Fibroblast of lung (primary cell): ENCODE data around the gene TGFB3.

ENCODE experiments used
- EZH2 ChIP-seq: IDR thresholded peaks from 2 replicates; pipeline ENCODE4 v1.5.1; 2012; ENCODE audit warnings: low read length, control low read depth, mild to moderate bottlenecking; ENCODE audit errors: missing control alignments
- TF ChIP-seq, protein P1 (sequence below), 2 donors: IDR thresholded peaks in 1 of 2; conservative IDR thresholded peaks in 1 of 2; 1 replicate in 1 of 2; 2 replicates in 1 of 2; pipeline ENCODE4 v1.5.1; 2011 to 2012; ENCODE audit warnings: low read length in 2 of 2, control low read depth in 1 of 2, inconsistent platforms in 1 of 2, low read depth in 1 of 2, mild to moderate bottlenecking in 1 of 2

DNA sequence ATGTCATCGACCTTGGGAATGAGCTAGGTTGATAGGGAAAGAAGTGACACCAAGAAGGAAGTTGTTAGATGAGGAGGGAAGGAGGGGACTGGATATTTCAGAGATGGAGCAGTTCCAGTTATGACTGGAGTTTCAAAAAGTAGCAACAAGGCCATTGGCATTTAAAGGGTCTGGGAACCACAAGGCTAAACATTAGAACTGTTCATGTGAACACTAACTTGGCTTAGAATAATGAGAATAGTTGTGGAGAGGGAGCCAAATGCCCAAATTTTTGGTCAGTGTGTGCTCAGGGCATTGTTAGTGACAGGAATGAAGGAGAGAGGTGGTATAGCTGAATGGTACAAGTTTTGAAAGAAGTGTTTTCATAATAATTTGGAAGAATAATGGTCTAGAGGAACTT, 20.6 kb upstream of the TGFB3 start:
- TF ChIP-seq, protein P1, sequence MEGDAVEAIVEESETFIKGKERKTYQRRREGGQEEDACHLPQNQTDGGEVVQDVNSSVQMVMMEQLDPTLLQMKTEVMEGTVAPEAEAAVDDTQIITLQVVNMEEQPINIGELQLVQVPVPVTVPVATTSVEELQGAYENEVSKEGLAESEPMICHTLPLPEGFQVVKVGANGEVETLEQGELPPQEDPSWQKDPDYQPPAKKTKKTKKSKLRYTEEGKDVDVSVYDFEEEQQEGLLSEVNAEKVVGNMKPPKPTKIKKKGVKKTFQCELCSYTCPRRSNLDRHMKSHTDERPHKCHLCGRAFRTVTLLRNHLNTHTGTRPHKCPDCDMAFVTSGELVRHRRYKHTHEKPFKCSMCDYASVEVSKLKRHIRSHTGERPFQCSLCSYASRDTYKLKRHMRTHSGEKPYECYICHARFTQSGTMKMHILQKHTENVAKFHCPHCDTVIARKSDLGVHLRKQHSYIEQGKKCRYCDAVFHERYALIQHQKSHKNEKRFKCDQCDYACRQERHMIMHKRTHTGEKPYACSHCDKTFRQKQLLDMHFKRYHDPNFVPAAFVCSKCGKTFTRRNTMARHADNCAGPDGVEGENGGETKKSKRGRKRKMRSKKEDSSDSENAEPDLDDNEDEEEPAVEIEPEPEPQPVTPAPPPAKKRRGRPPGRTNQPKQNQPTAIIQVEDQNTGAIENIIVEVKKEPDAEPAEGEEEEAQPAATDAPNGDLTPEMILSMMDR (conservative IDR thresholded peaks at IDR 0.05 in 1 of 2, IDR thresholded peaks at IDR 0.05 in 1 of 2; ENCODE audit: low read depth in 1 of 2, low read length in 2 of 2) = no peak
- no peak for TF ChIP-seq EZH2
